Thoracic aorta (tissue), 2 donors: ENCODE data around the gene KLK1. TPM values are rescaled to one million over a fixed set of nuclear protein-coding genes. Genes with fewer than 3 reads are reported as not detected.

Experiments used
- ATAC-seq: fragments of 150-250 bp; one replicate; pipeline ENCODE4 v1.8.0; 2017; ENCODE audit warnings: low read depth; ENCODE audit not compliant: insufficient number of reproducible peaks, low FRiP score
- DNase-seq: peaks from one replicate; pipeline ENCODE4 v3.0.0-alpha.2; 2020; ENCODE audit warnings: low spot score
- H3K27ac ChIP-seq, 2 donors: fragments of 200-600 bp; sonication (generic); 1 replicate in 1 of 2; 2 replicates in 1 of 2; pipeline ENCODE4 v1.5.1; 2016; ENCODE audit warnings: mild to moderate bottlenecking in 2 of 2, moderate library complexity in 2 of 2
- H3K27me3 ChIP-seq: fragments of 200-600 bp; sonication (generic); replicated peaks from 2 replicates; pipeline ENCODE4 v1.6.0; 2016; ENCODE audit warnings: mild to moderate bottlenecking; ENCODE audit not compliant: insufficient read depth
- H3K36me3 ChIP-seq: fragments of 200-600 bp; sonication (generic); one replicate; pipeline ENCODE4 v1.5.1; 2016
- H3K4me1 ChIP-seq, 2 donors: fragments of 200-600 bp; sonication (generic); 1 replicate in 1 of 2; 2 replicates in 1 of 2; pipeline versions ENCODE4 v1.5.1 to v1.6.0; 2016; ENCODE audit warnings: low read depth in 2 of 2, mild to moderate bottlenecking in 1 of 2; ENCODE audit not compliant: control insufficient read depth in 1 of 2
- H3K4me3 ChIP-seq: fragments of 200-600 bp; sonication (generic); 2 replicates; pipeline ENCODE4 v1.5.1; 2016; ENCODE audit warnings: mild to moderate bottlenecking
- H3K9me3 ChIP-seq: fragments of 200-600 bp; sonication (generic); 2 replicates; pipeline ENCODE4 v1.5.1; 2016
- CTCF ChIP-seq: fragments of 200-600 bp; sonication (generic); IDR thresholded peaks from one replicate; pipeline ENCODE4 v1.5.1; 2019; ENCODE audit warnings: antibody characterized with exemption
- total RNA-seq, 2 donors: library from RNA; depleted of rRNA; stranded (reverse); fragments of >200 nt; gene quantifications; one replicate each; pipeline versions ENCODE4 v1.1.0 to v1.2.3, GENCODE V29; 2016

Gene KLK1
- total RNA-seq, 2 donors from 2014 or later = not detected

DNA sequence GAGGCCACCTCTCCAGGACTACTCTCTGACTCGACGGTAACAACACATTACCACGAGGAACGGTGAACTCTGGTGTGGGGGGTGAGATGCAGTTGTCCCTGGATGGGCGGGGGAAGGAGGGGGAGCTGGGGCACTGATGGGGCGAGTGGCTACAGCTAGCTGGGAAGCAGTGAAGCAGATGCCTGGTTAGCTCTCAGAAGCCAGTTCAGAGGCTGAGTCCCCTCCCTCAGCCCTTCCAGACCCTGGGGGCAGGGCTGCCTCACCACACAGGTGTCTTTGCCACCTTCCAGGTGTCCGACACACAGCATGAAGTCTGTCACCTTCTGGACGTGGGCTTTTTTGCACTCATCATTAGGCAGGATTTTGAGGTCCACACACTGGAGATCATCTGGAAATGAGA lies 4.0 kb downstream of the KLK1 start:
- Histone ChIP-seq H3K27me3 (no peaks in the 10 kb centered on the region), H3K4me1 (no peaks in the 10 kb centered on the region), H3K4me3 (no peak overlapping the region), H3K36me3 (no peaks in the 10 kb centered on the region), H3K27ac (no peak overlapping the region), H3K9me3 (no peaks in the 10 kb centered on the region)
- no peak for TF ChIP-seq CTCF
- DNase-seq (no peak), ATAC-seq (no peak)

- ATAC-seq (no peak), DNase-seq (no peak)
- no peak for TF ChIP-seq CTCF
- Histone ChIP-seq H3K4me3 (no peak overlapping the region), H3K9me3 (no peaks in the 10 kb centered on the region), H3K27ac (no peak overlapping the region), H3K36me3 (no peaks in the 10 kb centered on the region), H3K27me3 (no peaks in the 10 kb centered on the region), H3K4me1 (no peaks in the 10 kb centered on the region)
Observed at GRCh38 chr19:50818859-50819472, 4.6 kb downstream of the KLK1 start.

DNA sequence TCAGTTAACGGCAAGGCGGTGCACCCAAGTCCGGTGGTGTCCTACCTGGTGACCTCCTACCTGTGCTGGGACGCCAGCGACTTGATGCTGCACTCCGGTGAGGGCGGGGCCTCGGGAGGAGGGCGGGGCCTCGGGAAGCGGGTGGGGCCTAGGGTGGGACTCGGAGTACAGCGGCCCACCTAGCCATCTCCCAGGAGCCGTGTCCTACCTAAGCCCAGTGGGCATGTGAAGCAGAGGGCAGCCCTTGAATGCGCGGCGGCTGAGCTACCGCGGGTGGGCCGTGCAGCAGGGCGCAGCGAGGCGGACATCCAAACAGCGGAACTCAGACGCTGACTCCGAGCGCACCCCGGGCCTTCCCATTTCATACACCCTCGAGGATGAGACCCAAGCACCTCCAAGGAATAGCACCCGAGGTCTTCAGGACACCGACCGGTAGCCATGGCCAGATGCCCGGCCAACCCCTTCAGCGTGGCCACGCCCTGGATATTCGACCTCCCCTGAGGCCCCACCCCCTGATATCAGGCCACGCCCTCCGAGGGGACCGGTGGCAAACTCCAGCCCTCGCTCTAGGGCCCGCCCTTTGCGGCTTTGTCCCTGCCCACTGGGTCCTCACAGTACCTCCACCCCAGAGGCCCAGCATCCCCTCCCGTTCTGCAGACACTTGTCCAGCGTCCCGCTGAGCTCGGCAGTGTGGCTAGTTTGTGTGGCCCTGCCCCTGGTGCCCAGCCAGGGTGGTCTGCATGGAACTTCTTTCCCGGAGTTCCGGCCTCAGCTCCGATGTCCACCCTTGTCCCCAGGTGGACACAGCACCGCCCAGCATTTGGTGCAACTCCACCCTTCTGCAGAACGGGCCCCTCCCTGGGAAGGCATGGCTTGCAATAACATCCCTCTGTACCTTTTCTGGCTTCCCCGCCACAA lies 5.4 kb downstream of the KLK1 start:
- ATAC-seq = no peak
- Histone ChIP-seq H3K9me3 (no peaks in the 10 kb centered on the region), H3K4me3 (peak overlapping the region; percentile 50), H3K27ac (no peak overlapping the region), H3K4me1 (no peaks in the 10 kb centered on the region), H3K27me3 (no peaks in the 10 kb centered on the region), H3K36me3 (no peaks in the 10 kb centered on the region)
- no peak for TF ChIP-seq CTCF
- no peak for DNase-seq

DNA sequence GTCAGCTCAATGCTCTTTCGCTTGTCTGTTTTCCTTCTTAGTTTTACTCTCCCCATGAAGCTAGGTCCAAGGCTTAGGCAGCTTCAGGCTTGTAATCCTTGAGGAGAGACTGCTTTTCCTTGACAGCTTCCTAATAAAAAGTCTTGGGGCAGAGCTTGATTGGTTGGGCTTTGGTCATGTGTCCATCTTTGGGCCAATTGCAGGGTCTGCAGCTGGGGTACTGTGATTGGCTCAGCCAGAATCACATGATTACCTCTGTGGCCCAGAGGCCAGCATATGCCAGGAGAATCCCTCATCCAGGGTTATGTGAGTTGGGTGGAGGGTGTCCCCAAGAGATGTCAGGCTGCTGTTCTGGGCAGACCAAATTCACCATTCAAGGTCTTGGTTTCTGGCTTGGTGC lies 8.1 kb downstream of the KLK1 start:
- Histone ChIP-seq H3K4me3 (no peak overlapping the region), H3K27ac (no peak overlapping the region), H3K4me1 (no peaks in the 10 kb centered on the region), H3K36me3 (no peaks in the 10 kb centered on the region), H3K9me3 (no peaks in the 10 kb centered on the region), H3K27me3 (no peaks in the 10 kb centered on the region)
- DNase-seq (no peak), ATAC-seq (no peak)
- no peak for TF ChIP-seq CTCF

GRCh38 chr19:50814883-50815282 lies 8.7 kb downstream of the KLK1 start:
- H3K4me3 ChIP-seq = no peak overlapping the region
- no peaks in the 10 kb centered on the region for H3K36me3 ChIP-seq
- no peaks in the 10 kb centered on the region for H3K9me3 ChIP-seq
- H3K27ac ChIP-seq = no peak overlapping the region
- H3K27me3 ChIP-seq = no peaks in the 10 kb centered on the region
- no peak for TF ChIP-seq CTCF
- ATAC-seq (no peak), DNase-seq (no peak)
- H3K4me1 ChIP-seq = no peaks in the 10 kb centered on the region
